ENCODE data around the gene HELQ. TPM values are rescaled to one million over a fixed set of nuclear protein-coding genes. Genes with fewer than 3 reads are reported as not detected.

HELQ gene
- total and polyA plus RNA-seq, 2 of the 13 experiments (the other 11 are each of a cell fraction or from before 2014, with no cell fraction given), result 6.6 to 10.8 TPM

- TF ChIP-seq CSRNP1 (CRISPR knock-in tag; IDR thresholded peaks at IDR 0.05) (no peak), ARID3A (IDR thresholded peaks at IDR 0.05; ENCODE audit: low read depth, low read length) (no peak), XRCC5 (optimal IDR thresholded peaks at IDR 0.05; ENCODE audit: low read length) (no peak), ZNF256 (CRISPR knock-in tag; conservative IDR thresholded peaks at IDR 0.05) (no peak), ZNF839 (CRISPR knock-in tag; IDR thresholded peaks at IDR 0.05; ENCODE audit: borderline replicate concordance) (no peak), ZNF513 (CRISPR knock-in tag; conservative IDR thresholded peaks at IDR 0.05) (no peak), HOXA5 (CRISPR knock-in tag; IDR thresholded peaks at IDR 0.05) (no peak), TRIM22 (IDR thresholded peaks at IDR 0.05) (no peak), SRSF1 (optimal IDR thresholded peaks at IDR 0.05; ENCODE audit: low read depth, low read length) (no peak), TFDP1 (CRISPR knock-in tag; IDR thresholded peaks at IDR 0.05; ENCODE audit: borderline replicate concordance) (no peak)
Observed at GRCh38 chr4:83417566-83417965, 38.1 kb downstream of the HELQ start (continued).
